ENCODE data around the gene PATL1.

Gene PATL1

DNA sequence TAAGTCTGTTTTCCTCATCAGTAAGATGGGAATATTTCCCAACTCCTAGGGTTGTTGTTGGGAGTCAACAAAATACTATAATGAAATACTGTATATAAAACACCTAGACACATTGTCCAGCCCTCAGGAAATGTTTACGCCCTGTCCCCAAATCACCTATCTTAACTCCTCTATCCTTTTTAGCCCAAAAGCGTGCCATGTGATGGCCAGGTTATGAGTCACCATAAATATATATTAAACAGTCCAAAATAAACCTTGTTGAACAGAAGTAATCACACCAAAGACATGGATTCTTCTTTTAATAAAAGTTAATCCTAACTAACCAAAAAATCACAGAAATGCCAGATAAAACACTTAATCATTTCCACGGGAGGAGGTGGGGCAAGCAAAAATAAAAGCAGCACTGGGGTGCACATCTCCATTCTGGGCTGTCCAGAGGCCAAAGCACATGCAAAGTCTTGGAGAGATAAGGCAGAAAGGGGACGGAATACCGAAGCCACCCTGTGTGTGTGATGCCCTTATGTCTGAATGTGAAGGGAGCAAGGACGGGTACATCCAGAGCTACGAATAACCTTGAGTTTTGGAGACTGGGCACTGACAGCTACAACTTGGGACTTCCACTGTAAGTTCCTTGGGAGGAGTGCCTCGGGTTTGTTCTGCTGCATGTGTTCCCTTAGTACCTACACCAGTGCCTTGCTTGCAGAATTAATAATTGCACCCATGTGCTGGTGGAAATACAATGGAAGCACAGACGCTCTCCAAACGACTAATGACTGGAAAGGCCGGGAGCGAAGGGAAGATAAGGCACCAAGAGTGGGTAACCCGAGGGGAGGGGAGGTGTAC, 54.3 kb downstream of the PATL1 start:
- peaks cover 8% of the 10 kb centered on the region for H3K4me1 ChIP-seq (ENCODE audit: control insufficient read depth, insufficient read depth, low read length)

DNA sequence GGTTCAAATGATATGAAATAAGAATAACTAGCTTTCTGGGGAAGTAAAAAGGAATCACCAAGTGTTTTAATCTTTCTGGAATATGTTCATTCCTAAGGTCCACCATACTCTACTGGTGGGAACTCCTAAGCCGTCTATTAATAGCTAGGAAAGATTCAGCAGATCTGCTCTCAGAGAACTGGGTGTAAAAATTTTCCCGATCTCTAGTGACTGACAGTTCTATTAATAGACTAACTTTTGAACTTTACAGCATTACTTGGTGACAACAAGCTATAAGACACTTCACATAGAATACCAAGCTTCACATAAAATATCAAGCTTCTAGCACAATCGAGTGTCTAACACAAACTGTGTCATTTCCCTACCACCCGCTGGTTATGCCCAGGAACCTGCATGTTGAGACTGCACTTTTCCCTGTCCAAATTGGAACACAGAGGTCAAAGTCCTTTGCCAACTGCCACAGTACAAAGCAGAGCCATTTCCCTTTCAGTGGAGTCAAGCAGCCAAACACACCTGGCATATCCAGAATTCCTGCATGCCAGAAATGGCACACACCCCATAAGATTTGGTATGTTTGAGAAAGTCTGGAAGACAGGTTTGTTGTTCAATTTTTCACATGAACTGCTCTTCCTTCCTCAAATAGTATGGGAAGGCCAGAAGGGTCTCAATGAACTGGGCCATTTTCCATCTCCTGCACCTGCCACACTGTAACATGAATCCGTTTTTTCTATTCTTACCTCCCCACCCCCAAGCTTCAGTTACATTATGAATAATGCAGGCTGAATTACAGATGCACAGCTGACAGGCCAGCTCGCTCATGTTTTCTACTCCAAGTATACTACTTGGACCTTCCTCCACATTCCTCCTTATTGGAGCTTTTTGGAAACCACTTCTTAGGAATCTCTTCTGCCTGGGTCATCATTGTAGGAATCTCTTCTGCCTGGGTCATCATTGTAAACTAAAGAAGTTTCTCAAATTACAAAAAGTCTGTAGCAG, 57.0 kb downstream of the PATL1 start:
- H3K36me3 ChIP-seq (ENCODE audit: control insufficient read depth, insufficient read depth, low read length), result peaks cover 43% of the 10 kb centered on the region
- H3K4me3 ChIP-seq (ENCODE audit: low read depth, low read length), result no peak overlapping the region
- H3K9ac ChIP-seq (ENCODE audit: low read depth, low read length), result no peak overlapping the region
- peaks cover 8% of the 10 kb centered on the region for H3K4me1 ChIP-seq (ENCODE audit: control insufficient read depth, insufficient read depth, low read length)
- no peaks in the 10 kb centered on the region for H3K9me3 ChIP-seq (ENCODE audit: control insufficient read depth, insufficient read depth, low read length)
- no peaks in the 10 kb centered on the region for H3K27me3 ChIP-seq (ENCODE audit: control insufficient read depth, insufficient read depth, low read length)
- no peak overlapping the region for H3K27ac ChIP-seq (ENCODE audit: low read depth, low read length)

More for the DNA sequence above, 54.3 kb downstream of the PATL1 start:
- H3K4me3 ChIP-seq (ENCODE audit: low read depth, low read length), result peak overlapping the region; percentile 73
- H3K27me3 ChIP-seq (ENCODE audit: control insufficient read depth, insufficient read depth, low read length), result no peaks in the 10 kb centered on the region
- H3K9me3 ChIP-seq (ENCODE audit: control insufficient read depth, insufficient read depth, low read length), result no peaks in the 10 kb centered on the region
- H3K27ac ChIP-seq (ENCODE audit: low read depth, low read length), result peak overlapping the region; percentile 8
- peaks cover 17% of the 10 kb centered on the region for H3K36me3 ChIP-seq (ENCODE audit: control insufficient read depth, insufficient read depth, low read length)
- H3K9ac ChIP-seq (ENCODE audit: low read depth, low read length), result peak overlapping the region; percentile 73; the same call in 1 of the 2 replicates

DNA sequence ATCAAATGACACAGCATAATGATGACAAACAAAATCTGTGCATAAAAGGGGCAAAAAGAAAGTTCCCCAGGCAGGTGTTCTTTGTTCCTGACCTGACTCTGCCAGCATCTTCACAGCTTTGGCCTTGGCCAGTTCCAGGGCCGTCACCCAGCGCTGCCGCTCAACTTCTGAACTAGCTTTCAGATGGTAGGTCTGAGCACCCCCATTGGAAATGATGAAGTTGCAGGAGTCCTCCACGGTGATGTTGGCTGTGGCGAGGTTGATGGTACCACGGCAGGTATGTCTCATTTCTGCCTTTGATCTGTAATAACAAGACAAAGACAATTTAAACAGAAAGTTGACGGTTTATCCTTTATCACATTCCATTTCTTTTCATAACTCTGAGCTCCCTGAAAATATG, 58.5 kb downstream of the PATL1 start:
- Histone ChIP-seq H3K27ac (ENCODE audit: low read depth, low read length) (no peak overlapping the region), H3K9ac (ENCODE audit: low read depth, low read length) (no peak overlapping the region), H3K27me3 (ENCODE audit: control insufficient read depth, insufficient read depth, low read length) (no peaks in the 10 kb centered on the region), H3K4me3 (ENCODE audit: low read depth, low read length) (no peak overlapping the region), H3K36me3 (ENCODE audit: control insufficient read depth, insufficient read depth, low read length) (peaks cover 59% of the 10 kb centered on the region), H3K4me1 (ENCODE audit: control insufficient read depth, insufficient read depth, low read length) (peaks cover 8% of the 10 kb centered on the region), H3K9me3 (ENCODE audit: control insufficient read depth, insufficient read depth, low read length) (no peaks in the 10 kb centered on the region)

DNA sequence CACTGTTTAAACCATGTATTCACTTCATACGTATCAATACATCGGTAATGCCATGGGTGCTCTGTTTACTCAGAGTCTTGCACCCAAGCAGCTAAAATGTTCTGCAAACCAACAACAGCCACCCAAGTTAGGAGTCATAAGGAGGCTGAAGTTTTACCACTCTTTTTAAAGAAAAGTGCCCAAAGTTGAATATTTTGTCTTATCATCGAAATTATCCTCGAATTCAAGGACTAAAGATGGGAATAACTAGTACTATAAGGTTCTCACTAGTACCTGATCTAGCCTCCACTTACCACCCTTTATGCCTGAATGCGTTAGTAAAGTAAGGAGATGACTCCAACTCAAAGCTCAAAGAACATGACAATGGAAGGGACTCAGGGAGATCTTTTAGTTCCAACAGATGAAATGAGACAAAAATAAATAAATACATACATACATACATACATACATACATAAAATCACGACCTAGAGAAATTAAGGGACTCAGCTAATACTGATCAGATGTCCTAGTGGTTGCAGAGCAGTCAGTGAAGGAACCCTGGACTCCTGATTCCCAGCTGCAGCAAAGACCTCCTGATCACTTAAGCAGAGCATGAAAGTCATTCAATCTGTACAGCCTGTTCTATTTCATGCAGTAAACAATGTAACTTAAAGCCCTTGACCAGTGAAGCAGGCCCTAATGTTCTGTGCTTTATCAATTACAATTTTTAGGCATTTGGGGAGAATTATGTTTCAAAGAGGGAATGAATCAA, 61.0 kb downstream of the PATL1 start:
- no peak overlapping the region for H3K27ac ChIP-seq (ENCODE audit: low read depth, low read length)
- H3K36me3 ChIP-seq (ENCODE audit: control insufficient read depth, insufficient read depth, low read length), result peaks cover 72% of the 10 kb centered on the region
- no peak overlapping the region for H3K4me3 ChIP-seq (ENCODE audit: low read depth, low read length)
- no peak overlapping the region for H3K9ac ChIP-seq (ENCODE audit: low read depth, low read length)
- H3K4me1 ChIP-seq (ENCODE audit: control insufficient read depth, insufficient read depth, low read length), result no peaks in the 10 kb centered on the region
- no peaks in the 10 kb centered on the region for H3K27me3 ChIP-seq (ENCODE audit: control insufficient read depth, insufficient read depth, low read length)
- H3K9me3 ChIP-seq (ENCODE audit: control insufficient read depth, insufficient read depth, low read length), result no peaks in the 10 kb centered on the region

DNA sequence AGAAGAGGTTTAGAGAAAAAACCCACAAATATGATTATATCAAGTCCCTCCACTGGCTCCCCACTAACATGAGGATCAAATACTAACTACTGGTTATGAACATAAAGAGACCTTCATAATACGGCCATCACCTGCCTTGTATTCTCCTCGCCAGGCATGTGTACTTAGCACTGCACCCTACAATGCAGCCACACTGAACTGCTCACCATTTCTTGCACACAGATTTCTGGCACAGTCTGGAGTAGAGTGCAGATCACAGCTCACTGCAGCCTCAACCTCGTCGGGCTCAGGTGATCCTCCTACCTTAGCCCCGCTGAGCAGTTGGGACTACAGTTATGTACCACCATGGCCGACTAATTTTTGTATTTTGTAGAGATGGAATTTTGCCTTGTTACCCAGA, 66.4 kb downstream of the PATL1 start:
- Histone ChIP-seq H3K4me1 (ENCODE audit: control insufficient read depth, insufficient read depth, low read length) (no peaks in the 10 kb centered on the region), H3K27ac (ENCODE audit: low read depth, low read length) (no peak overlapping the region), H3K4me3 (ENCODE audit: low read depth, low read length) (no peak overlapping the region), H3K9me3 (ENCODE audit: control insufficient read depth, insufficient read depth, low read length) (no peaks in the 10 kb centered on the region), H3K9ac (ENCODE audit: low read depth, low read length) (no peak overlapping the region), H3K36me3 (ENCODE audit: control insufficient read depth, insufficient read depth, low read length) (peaks cover 89% of the 10 kb centered on the region), H3K27me3 (ENCODE audit: control insufficient read depth, insufficient read depth, low read length) (no peaks in the 10 kb centered on the region)

DNA sequence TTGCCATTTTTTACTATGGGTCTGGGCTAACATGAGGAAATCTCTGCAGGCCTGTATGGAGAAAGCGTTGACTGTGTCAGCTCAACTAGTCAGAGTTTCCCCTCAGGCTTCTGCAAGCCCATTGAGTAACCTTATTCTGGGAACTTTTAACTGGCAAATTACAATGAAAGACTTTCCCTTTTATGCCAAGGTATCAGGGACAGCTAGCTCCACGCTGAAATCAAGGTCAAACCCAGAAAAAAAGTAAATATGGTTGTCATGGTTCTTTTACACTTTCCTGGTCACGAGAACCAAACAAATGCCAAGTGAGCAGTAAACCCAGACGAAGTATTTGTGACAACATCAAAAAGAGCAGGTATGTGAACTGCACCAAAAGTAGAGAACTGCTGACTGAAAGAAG, 67.0 kb downstream of the PATL1 start:
- peaks cover 83% of the 10 kb centered on the region for H3K36me3 ChIP-seq (ENCODE audit: control insufficient read depth, insufficient read depth, low read length)
- no peaks in the 10 kb centered on the region for H3K4me1 ChIP-seq (ENCODE audit: control insufficient read depth, insufficient read depth, low read length)
- no peak overlapping the region for H3K27ac ChIP-seq (ENCODE audit: low read depth, low read length)
- H3K4me3 ChIP-seq (ENCODE audit: low read depth, low read length), result no peak overlapping the region
- no peaks in the 10 kb centered on the region for H3K27me3 ChIP-seq (ENCODE audit: control insufficient read depth, insufficient read depth, low read length)
- no peaks in the 10 kb centered on the region for H3K9me3 ChIP-seq (ENCODE audit: control insufficient read depth, insufficient read depth, low read length)
- no peak overlapping the region for H3K9ac ChIP-seq (ENCODE audit: low read depth, low read length)

DNA sequence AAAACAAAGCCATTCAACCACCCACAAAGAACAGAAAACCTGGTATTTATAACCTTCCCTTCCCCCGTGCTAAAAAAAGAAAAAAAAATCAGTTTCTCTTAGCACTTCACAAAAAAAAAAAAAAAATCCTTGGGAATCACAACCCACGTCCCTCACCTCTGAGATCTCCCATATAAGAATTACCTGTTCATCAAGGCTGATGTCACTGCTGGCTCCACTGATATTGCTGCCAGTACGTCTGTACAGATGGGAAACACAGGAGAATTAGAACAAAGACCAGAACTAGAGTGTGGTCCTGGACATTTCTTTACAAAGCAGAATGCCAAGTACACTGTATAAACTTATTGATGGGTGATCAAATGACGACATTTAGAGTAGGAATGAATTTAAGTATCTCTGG, 68.2 kb downstream of the PATL1 start:
- Histone ChIP-seq H3K27me3 (ENCODE audit: control insufficient read depth, insufficient read depth, low read length) (no peaks in the 10 kb centered on the region), H3K27ac (ENCODE audit: low read depth, low read length) (no peak overlapping the region), H3K9ac (ENCODE audit: low read depth, low read length) (no peak overlapping the region), H3K9me3 (ENCODE audit: control insufficient read depth, insufficient read depth, low read length) (no peaks in the 10 kb centered on the region), H3K4me1 (ENCODE audit: control insufficient read depth, insufficient read depth, low read length) (no peaks in the 10 kb centered on the region), H3K36me3 (ENCODE audit: control insufficient read depth, insufficient read depth, low read length) (peaks cover 82% of the 10 kb centered on the region), H3K4me3 (ENCODE audit: low read depth, low read length) (no peak overlapping the region)

DNA sequence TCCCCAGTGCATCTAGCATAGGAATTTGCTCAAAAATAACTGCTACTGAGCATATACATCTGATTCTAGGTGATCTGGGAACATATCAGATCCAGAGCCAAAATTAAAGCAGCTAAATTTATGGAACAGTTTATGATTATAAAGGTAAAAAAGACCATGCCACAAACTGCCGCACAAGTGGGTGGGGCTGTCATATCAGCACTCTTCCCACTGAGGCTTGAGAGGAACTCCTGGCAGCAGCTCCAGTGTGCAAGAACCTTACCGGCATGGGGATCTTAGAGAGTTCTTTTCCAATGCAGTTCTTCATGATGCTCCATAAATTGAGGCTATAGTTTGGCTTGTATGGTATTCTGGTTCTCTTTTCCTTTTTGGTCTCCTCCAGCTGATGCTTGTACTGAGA, 68.6 kb downstream of the PATL1 start:
- no peaks in the 10 kb centered on the region for H3K27me3 ChIP-seq (ENCODE audit: control insufficient read depth, insufficient read depth, low read length)
- no peak overlapping the region for H3K4me3 ChIP-seq (ENCODE audit: low read depth, low read length)
- H3K4me1 ChIP-seq (ENCODE audit: control insufficient read depth, insufficient read depth, low read length), result no peaks in the 10 kb centered on the region
- H3K27ac ChIP-seq (ENCODE audit: low read depth, low read length), result no peak overlapping the region
- H3K9me3 ChIP-seq (ENCODE audit: control insufficient read depth, insufficient read depth, low read length), result no peaks in the 10 kb centered on the region
- H3K9ac ChIP-seq (ENCODE audit: low read depth, low read length), result no peak overlapping the region
- peaks cover 83% of the 10 kb centered on the region for H3K36me3 ChIP-seq (ENCODE audit: control insufficient read depth, insufficient read depth, low read length)

DNA sequence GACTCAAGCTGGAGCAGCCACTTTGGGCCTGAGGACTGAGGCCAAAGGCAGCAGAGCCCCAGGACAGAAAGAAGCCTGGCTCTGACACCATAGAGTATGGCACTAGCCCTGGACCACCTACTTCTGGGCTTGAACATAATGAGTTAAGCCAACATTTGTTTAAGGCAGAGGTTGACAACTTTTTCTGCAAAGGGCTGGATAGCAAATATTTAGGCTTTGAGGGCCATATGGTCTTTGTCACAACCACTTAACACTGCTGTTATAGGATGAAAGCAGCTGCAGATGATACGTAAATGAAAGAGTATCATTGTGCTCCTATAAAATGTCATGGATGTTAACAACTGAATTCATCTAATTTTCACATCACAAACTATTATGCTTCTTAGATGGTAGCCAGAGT, 69.9 kb downstream of the PATL1 start:
- Histone ChIP-seq H3K27ac (ENCODE audit: low read depth, low read length) (no peak overlapping the region), H3K36me3 (ENCODE audit: control insufficient read depth, insufficient read depth, low read length) (peaks cover 89% of the 10 kb centered on the region), H3K4me1 (ENCODE audit: control insufficient read depth, insufficient read depth, low read length) (no peaks in the 10 kb centered on the region), H3K4me3 (ENCODE audit: low read depth, low read length) (no peak overlapping the region), H3K9me3 (ENCODE audit: control insufficient read depth, insufficient read depth, low read length) (no peaks in the 10 kb centered on the region), H3K27me3 (ENCODE audit: control insufficient read depth, insufficient read depth, low read length) (no peaks in the 10 kb centered on the region), H3K9ac (ENCODE audit: low read depth, low read length) (no peak overlapping the region)
